ENCODE results near the gene CTNNA2.

DNA sequence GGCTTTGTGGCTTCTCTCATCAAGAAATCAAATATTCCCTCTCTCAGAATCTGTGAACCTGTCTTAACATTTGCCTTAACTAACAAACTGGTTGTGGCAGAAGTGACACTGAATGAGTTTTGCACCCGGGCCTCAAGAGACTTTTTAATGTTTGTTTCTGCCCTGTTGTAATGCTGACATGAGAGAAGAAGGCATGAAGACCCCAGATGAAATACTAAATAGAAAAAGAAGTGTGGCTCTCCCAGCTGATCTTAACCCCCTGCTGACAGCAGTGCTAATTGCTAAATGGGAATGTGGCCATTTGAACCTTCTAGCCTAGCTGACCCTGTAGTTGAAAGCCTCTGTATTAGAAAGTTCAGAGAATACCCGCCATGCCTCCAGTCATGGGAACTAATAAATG is 261.2 kb downstream of the CTNNA2 start:
- TF ChIP-seq POLR2A (IDR thresholded peaks at IDR 0.05) = no peak
- TF ChIP-seq, protein P1, sequence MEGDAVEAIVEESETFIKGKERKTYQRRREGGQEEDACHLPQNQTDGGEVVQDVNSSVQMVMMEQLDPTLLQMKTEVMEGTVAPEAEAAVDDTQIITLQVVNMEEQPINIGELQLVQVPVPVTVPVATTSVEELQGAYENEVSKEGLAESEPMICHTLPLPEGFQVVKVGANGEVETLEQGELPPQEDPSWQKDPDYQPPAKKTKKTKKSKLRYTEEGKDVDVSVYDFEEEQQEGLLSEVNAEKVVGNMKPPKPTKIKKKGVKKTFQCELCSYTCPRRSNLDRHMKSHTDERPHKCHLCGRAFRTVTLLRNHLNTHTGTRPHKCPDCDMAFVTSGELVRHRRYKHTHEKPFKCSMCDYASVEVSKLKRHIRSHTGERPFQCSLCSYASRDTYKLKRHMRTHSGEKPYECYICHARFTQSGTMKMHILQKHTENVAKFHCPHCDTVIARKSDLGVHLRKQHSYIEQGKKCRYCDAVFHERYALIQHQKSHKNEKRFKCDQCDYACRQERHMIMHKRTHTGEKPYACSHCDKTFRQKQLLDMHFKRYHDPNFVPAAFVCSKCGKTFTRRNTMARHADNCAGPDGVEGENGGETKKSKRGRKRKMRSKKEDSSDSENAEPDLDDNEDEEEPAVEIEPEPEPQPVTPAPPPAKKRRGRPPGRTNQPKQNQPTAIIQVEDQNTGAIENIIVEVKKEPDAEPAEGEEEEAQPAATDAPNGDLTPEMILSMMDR (IDR thresholded peaks at IDR 0.05) = no peak

All from uterus (tissue), 2 donors.